ENCODE data around the gene TMEM87B.

GRCh38 chr2:112159454-112159921, 104.4 kb downstream of the TMEM87B start:
- TF ChIP-seq CTCF (IDR thresholded peaks at IDR 0.05; ENCODE audit: low read length) (no peak), EZH2 (optimal IDR thresholded peaks at IDR 0.05; ENCODE audit: low read depth, low read length) (no peak), EZH2phosphoT487 (IDR thresholded peaks at IDR 0.05; ENCODE audit: low read length) (no peak)

Data from MM.1S (cell line).